Stimulated activated CD4-positive, alpha-beta T cell treated with anti-CD3 and anti-CD28 coated beads, Interleukin-1b, Interleukin-23, amount 100 ng/mL, for 1 hour (primary cell): ENCODE data around the gene EIF4H.
"Not testable (repeated sequence)": the region's sequence is repeated elsewhere in the genome, so short reads cannot be mapped to it uniquely, and the experiment has no call there.

Experiments
- DNase-seq, 2 donors: peaks; one replicate each; pipeline ENCODE4 v3.0.0-alpha.2; 2020; ENCODE audit warnings: low read depth in 2 of 2

Gene EIF4H

DNA sequence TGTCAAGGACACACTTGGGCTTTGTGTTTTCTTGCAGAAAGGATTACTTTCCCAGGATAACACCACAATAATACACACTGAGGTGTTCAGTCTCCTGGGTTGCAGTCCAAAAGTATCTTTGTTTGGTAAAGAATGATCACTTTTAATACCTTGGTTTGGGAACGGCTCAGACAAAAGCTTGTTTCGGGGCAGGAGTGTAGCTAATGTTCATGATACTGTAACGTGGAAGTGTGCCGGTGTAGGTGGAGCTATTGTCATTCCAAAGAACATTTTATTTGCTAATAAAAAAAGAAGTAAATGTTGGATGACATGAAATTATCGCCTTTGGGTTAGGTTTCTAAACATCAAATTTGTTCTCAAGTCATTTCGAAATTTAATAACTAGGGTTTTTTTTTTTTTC lies 1.2 kb downstream of the EIF4H start:
- no peak for DNase-seq

- no peak for DNase-seq
Measured at GRCh38 chr7:74176555-74176954, 2.4 kb downstream of the EIF4H start.

- DNase-seq = no peak
Measured at GRCh38 chr7:74178632-74179031, 4.5 kb downstream of the EIF4H start.

- DNase-seq = no peak
Measured at GRCh38 chr7:74179935-74180604, 5.9 kb downstream of the EIF4H start.

GRCh38 chr7:74180866-74181265 lies 6.7 kb downstream of the EIF4H start:
- DNase-seq = no peak

DNA sequence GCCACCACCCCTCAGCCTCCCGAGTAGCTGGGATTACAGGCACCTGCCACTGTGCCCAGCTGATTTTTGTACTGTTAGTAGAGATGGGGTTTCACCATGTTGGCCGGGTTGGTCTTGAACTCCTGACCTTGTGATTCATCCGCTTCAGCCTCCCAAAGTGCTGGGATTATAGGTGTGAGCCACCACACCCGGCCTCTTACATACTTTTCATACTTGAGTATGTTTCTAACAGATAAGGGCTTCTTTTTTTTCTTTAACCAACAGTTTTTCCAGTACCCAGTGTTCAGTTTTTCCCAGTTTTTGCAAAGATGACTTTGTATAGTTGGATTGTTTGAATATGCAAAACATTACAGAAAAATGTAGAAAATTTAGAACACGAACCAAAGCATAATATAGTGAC lies 7.7 kb downstream of the EIF4H start:
- no peak for DNase-seq

- no peak for DNase-seq
Measured at GRCh38 chr7:74182453-74183090, 8.4 kb downstream of the EIF4H start.

- no peak for DNase-seq
Measured at GRCh38 chr7:74183142-74183541, 9.0 kb downstream of the EIF4H start.

DNA sequence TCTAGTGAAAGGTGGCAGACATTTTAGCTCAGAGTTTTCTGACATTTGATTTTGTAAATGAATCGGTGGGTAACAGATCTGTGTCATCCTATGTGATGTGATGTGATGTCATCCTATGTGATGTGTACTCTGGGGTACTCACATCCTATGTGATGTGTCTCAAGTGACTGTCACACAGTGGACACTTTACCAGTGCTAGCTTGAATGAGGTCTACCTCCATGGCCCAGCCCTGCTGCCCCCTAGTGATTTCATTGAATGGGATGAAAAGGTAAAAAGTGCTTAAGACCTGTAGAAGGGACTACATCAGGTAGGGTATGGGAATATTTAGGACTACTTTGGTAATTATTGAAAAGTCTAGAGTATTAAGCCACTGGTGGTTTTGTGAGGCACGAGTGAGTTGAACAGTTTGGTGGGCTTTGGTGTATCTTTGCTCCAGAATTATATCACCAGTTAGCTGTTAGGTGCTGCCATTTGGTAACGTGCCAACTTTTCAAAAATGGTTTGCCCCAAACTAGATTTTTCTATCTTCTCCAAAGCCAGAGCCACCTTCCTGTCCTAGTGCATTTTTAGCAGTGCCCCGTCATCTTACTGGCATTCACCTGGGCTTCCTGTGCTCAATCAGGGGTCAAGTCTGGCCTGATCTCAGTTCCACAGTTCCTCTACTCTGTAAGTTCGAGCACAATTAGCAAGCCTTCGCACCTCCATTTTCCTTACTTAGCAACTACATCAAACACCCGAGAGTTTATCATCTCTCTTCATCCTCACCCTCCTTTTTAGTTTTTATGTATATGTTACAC lies 9.7 kb downstream of the EIF4H start:
- DNase-seq = no peak

DNA sequence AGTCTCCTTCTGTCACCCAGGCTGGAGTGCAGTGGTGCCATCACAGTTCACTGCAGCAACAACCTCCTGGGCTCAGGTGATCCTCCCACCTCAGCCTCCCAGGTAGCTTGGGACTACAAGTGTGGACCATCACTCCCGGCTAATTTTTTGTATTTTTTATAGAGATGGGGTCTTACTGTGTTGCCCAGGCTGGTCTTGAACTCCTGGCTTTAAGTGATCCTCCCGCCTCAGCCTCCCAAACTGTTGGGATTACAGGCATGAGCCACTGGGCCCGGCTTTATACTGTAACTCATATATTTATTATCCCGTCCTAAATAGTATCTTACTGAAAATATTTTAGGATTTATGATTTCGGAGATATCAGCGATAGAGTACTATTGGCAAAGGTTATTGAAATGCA lies 10.9 kb downstream of the EIF4H start:
- no peak for DNase-seq

GRCh38 chr7:74185636-74186035 lies 11.5 kb downstream of the EIF4H start:
- DNase-seq = no peak

DNA sequence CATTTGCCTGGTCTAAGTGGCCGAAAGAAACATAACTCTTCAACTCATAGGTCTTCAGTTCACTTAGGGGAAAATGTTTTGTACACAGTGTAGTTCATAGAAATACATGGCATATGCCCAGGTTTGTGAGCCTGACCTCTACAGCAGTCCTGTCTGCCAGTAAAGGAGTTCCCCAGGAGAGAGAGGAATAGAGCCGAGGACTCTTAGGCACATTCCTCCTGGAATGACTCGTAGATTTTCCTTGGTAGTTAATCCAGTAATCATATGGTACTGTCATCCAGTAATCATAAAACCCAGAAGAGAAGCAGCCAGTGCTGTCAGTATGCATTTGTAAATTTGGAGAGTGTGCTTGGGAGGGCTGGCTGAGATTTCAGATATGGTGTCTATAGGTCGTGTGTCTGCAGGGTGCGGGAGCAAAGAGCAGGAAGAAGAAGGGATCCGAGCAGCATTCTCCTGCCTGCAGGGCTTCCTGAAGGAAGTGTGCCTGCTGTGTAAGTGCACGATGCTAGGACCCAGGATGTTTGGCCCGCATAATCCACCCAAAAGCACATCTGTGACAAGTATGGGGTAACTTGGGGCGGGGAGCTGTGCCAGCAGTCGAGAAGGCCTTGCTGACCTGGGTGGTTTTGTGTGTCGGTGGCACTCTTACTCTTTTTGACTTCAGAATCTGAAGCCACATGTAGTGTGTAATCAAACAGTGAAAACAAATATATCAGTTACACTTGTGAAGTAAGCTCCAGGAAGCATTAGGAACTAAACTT lies 13.9 kb downstream of the EIF4H start:
- no peak for DNase-seq

DNA sequence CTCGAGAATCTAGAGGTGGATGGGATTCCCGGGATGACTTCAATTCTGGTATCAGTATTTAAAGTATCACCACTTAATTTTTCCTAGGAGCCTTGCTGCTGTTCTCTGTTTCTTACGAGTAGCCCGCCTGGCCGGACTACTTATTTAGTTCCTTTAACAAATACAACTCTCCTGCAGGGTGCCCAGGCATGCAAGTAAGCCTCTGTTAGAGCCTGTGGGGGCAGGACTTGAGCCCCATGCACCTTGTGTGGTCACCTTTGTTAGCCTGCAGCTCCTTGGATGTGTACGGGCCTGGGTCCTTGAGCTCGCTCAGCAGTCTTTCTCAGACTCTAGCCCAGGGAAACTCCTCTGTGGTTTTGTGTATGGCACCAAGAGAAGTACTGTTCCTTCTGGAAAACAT lies 16.1 kb downstream of the EIF4H start:
- no peak for DNase-seq

GRCh38 chr7:74191231-74191630 lies 17.1 kb downstream of the EIF4H start:
- DNase-seq = no peak

DNA sequence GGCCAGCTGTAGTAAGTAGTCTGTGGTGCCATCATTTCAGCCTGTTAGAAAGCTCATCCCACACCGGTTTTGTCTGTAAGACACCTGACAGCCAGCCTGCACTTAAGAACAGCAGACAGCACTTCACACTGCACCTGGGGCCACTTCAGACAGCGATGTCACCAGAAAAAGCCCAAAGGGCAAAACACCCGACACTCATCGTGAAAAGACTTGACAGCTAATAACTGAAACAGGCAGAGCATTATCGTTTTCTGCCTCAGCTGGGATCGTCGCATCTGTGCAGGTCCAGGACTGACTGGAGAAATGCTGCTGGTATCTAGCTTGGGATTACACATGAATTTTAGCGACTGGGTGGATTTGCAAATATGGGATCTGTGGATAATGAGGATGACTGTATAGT lies 18.9 kb downstream of the EIF4H start:
- DNase-seq = no peak

GRCh38 chr7:74193913-74194312 lies 19.8 kb downstream of the EIF4H start:
- no peak for DNase-seq

- DNase-seq = no peak
Measured at GRCh38 chr7:74194686-74195085, 20.5 kb downstream of the EIF4H start.

DNA sequence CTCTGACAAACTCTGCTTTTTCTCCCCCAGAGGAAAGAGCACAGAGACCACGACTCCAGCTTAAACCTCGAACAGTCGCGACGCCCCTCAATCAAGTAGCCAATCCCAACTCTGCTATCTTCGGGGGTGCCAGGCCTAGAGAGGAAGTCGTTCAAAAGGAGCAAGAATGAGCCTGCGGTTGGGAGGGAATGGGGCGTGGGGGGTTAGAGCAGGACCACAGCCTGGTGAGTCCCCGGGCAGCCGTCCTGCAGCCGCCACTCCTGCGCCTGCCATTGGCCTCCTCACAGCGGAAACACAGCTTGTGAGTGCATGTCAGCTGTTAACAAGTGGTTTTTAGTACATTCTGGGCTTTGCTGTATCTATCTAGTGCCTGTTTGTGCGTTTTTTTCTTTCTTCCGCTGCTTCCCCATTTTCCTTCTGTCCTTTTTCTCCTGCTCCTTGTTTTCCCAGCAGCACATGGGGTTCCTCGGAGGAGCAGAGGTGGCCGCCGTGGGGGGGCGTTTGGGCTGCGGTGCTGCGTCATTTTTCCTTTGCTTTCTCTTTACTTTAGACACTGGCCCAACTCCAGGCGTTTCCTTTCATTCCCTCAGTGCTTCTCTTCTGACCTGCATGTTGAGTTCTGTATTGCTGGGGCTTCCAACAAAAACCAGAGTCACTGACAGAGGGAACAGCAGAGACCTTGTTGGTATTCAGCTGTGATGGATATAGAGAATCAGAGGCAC lies 21.1 kb downstream of the EIF4H start:
- not testable (repeated sequence) for DNase-seq

- not testable (repeated sequence) for DNase-seq
Measured at GRCh38 chr7:74195968-74196654, 22.0 kb downstream of the EIF4H start.

- DNase-seq = no peak
Measured at GRCh38 chr7:74197449-74198124, 23.4 kb downstream of the EIF4H start.
